Gastrocnemius medialis (tissue), 4 donors: Measurements from ENCODE around the gene KAZN.

Source experiments
- POLR2A ChIP-seq, 2 donors: fragments of 450-650 bp; IDR thresholded peaks; one replicate each; pipeline ENCODE4 v1.6.1; 2017; ENCODE audit warnings: antibody characterized with exemption in 2 of 2, mild to moderate bottlenecking in 2 of 2, moderate library complexity in 2 of 2
- TF ChIP-seq, protein P1 (sequence below), 5 experiments: fragments of 450-650 bp in 3 of 5; fragments of 200-600 bp in 2 of 5; sonication (generic) in 2 of 5; IDR thresholded peaks in 4 of 5; conservative IDR thresholded peaks in 1 of 5; 1 replicate in 4 of 5; 2 replicates in 1 of 5; pipeline ENCODE4 v1.5.1; 2016 to 2019; ENCODE audit warnings: antibody characterized with exemption in 5 of 5, mild to moderate bottlenecking in 3 of 5, moderate library complexity in 3 of 5

DNA sequence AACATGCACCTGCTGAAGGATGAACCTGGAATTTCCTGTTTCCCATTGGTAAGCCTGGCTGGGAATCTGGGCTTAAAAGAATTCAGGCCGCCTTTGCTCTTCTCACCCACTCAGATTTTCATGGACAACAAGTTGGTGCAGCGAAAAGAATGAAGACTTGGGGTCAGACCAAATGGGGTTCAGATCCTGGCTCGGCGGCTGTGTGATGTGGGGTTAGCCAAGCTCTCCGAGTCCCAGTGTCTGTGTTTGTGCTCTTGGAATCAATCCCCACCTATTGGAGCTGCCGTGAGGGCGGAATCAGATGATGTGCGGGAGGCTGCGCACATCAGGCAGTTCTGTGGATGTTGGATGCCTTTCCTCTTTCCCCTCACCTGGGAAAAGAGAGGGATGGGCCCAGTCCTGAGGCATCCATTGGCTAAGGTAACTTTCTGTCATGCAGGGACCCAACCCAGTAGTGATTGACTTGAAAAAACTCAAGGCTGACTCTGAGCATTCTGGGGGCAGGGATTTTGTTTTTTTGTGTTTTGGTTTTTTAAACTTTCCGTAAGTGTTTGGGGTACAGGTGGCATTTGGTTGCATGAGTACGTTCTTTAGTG lies 228.3 kb downstream of the KAZN start:
- TF ChIP-seq POLR2A (IDR thresholded peaks at IDR 0.05): no peak
- TF ChIP-seq, protein P1, sequence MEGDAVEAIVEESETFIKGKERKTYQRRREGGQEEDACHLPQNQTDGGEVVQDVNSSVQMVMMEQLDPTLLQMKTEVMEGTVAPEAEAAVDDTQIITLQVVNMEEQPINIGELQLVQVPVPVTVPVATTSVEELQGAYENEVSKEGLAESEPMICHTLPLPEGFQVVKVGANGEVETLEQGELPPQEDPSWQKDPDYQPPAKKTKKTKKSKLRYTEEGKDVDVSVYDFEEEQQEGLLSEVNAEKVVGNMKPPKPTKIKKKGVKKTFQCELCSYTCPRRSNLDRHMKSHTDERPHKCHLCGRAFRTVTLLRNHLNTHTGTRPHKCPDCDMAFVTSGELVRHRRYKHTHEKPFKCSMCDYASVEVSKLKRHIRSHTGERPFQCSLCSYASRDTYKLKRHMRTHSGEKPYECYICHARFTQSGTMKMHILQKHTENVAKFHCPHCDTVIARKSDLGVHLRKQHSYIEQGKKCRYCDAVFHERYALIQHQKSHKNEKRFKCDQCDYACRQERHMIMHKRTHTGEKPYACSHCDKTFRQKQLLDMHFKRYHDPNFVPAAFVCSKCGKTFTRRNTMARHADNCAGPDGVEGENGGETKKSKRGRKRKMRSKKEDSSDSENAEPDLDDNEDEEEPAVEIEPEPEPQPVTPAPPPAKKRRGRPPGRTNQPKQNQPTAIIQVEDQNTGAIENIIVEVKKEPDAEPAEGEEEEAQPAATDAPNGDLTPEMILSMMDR (IDR thresholded peaks at IDR 0.05 in 4 of 5, conservative IDR thresholded peaks at IDR 0.05 in 1 of 5): no peak
